Stimulated activated effector memory CD8-positive, alpha-beta T cell treated with anti-CD3 and anti-CD28 coated beads, Interleukin-12 subunit alpha, Interleukin-12 subunit beta, amount 100 ng/mL, for 72 hours (primary cell): ENCODE results near the gene GAS5.

Experiments used
- ATAC-seq: fragments of 150-1000 bp; cut with Tn5 transposase; 2 replicates; pipeline ENCODE4 v1.10.0; 2021
- DNase-seq, 2 donors: peaks; one replicate each; pipeline ENCODE4 v3.0.0; 2021 to 2022; ENCODE audit warnings: low spot score in 2 of 2
- H3K27ac Mint-ChIP-seq: one replicate; pipeline ENCODE4 v1.8.0; 2022; ENCODE audit warnings: mild to moderate bottlenecking, mixed read lengths
- H3K36me3 Mint-ChIP-seq: one replicate; pipeline ENCODE4 v1.8.0; 2022; ENCODE audit warnings: mild to moderate bottlenecking, mixed read lengths
- H3K4me1 Mint-ChIP-seq: one replicate; pipeline ENCODE4 v1.8.0; 2022; ENCODE audit warnings: mixed read lengths
- H3K4me3 Mint-ChIP-seq: one replicate; pipeline ENCODE4 v1.8.0; 2022; ENCODE audit warnings: mild to moderate bottlenecking, mixed read lengths
- H3K9me3 Mint-ChIP-seq: one replicate; pipeline ENCODE4 v1.8.0; 2022; ENCODE audit warnings: mixed read lengths

The GAS5 gene

GRCh38 chr1:173867753-173868265 is at the start of gene GAS5:
TSS of gene GAS5 (minus strand) at chr1:173867989.
- peak; percentile 82 for ATAC-seq
- H3K9me3 Mint-ChIP-seq: no peaks in the 10 kb centered on the region
- H3K4me3 Mint-ChIP-seq: peak within 1 kb of the TSS; percentile 94
- H3K36me3 Mint-ChIP-seq: peaks cover 77% of the 10 kb centered on the region
- peak; percentile 81 to 99 for DNase-seq
- H3K27ac Mint-ChIP-seq: peak within 1 kb of the TSS; percentile 99
- H3K4me1 Mint-ChIP-seq: peaks cover 67% of the 10 kb centered on the region

GRCh38 chr1:173917149-173917548 is 49.4 kb upstream of the GAS5 start, which contains the start of gene SERPINC1:
TSS of gene SERPINC1 (minus strand) at chr1:173917327. CDS start at chr1:173917259, 68 bp downstream.
- DNase-seq (no peak), ATAC-seq (no peak)
- Mint-ChIP-seq H3K4me3 (no peak within 1 kb of the TSS), H3K9me3 (no peaks in the 10 kb centered on the region), H3K4me1 (no peaks in the 10 kb centered on the region), H3K27ac (peak within 1 kb of the TSS; percentile 55), H3K36me3 (no peaks in the 10 kb centered on the region)

- Mint-ChIP-seq H3K4me3 (no peak overlapping the region), H3K9me3 (no peaks in the 10 kb centered on the region), H3K27ac (no peak overlapping the region), H3K36me3 (no peaks in the 10 kb centered on the region), H3K4me1 (no peaks in the 10 kb centered on the region)
- DNase-seq: no peak
- ATAC-seq: no peak
These were observed 48.9 kb upstream of the GAS5 start for GRCh38 chr1:173916667-173917066.

- ATAC-seq (no peak), DNase-seq (no peak)
- no peaks in the 10 kb centered on the region for H3K36me3 Mint-ChIP-seq
- peak overlapping the region; percentile 55 for H3K27ac Mint-ChIP-seq
- H3K9me3 Mint-ChIP-seq: no peaks in the 10 kb centered on the region
- H3K4me3 Mint-ChIP-seq: no peak overlapping the region
- H3K4me1 Mint-ChIP-seq: no peaks in the 10 kb centered on the region
These were observed 47.8 kb upstream of the GAS5 start for GRCh38 chr1:173915596-173915995.

- no peak overlapping the region for H3K27ac Mint-ChIP-seq
- H3K4me1 Mint-ChIP-seq: no peaks in the 10 kb centered on the region
- ATAC-seq: peak; percentile 57
- no peaks in the 10 kb centered on the region for H3K36me3 Mint-ChIP-seq
- DNase-seq: peak in 1 of 2 donors; percentile 54
- no peaks in the 10 kb centered on the region for H3K9me3 Mint-ChIP-seq
- no peak overlapping the region for H3K4me3 Mint-ChIP-seq
These were observed 46.6 kb upstream of the GAS5 start for GRCh38 chr1:173914366-173914871.

- no peaks in the 10 kb centered on the region for H3K9me3 Mint-ChIP-seq
- ATAC-seq (no peak), DNase-seq (no peak)
- no peak overlapping the region for H3K4me3 Mint-ChIP-seq
- H3K4me1 Mint-ChIP-seq: no peaks in the 10 kb centered on the region
- no peaks in the 10 kb centered on the region for H3K36me3 Mint-ChIP-seq
- no peak overlapping the region for H3K27ac Mint-ChIP-seq
These were observed 45.3 kb upstream of the GAS5 start for GRCh38 chr1:173913111-173913510.

- no peaks in the 10 kb centered on the region for H3K4me1 Mint-ChIP-seq
- H3K9me3 Mint-ChIP-seq: no peaks in the 10 kb centered on the region
- ATAC-seq (no peak), DNase-seq (no peak)
- H3K36me3 Mint-ChIP-seq: no peaks in the 10 kb centered on the region
- no peak overlapping the region for H3K27ac Mint-ChIP-seq
- H3K4me3 Mint-ChIP-seq: no peak overlapping the region
These were observed 36.2 kb upstream of the GAS5 start for GRCh38 chr1:173903827-173904531.

- no peak for ATAC-seq
- Mint-ChIP-seq H3K27ac (no peak overlapping the region), H3K9me3 (no peaks in the 10 kb centered on the region), H3K36me3 (no peaks in the 10 kb centered on the region), H3K4me3 (no peak overlapping the region), H3K4me1 (no peaks in the 10 kb centered on the region)
- DNase-seq: no peak
These were observed 33.2 kb upstream of the GAS5 start for GRCh38 chr1:173900992-173901391.

GRCh38 chr1:173900427-173900826 is 32.6 kb upstream of the GAS5 start:
- DNase-seq (no peak), ATAC-seq (no peak)
- no peaks in the 10 kb centered on the region for H3K9me3 Mint-ChIP-seq
- no peaks in the 10 kb centered on the region for H3K36me3 Mint-ChIP-seq
- no peak overlapping the region for H3K4me3 Mint-ChIP-seq
- no peaks in the 10 kb centered on the region for H3K4me1 Mint-ChIP-seq
- H3K27ac Mint-ChIP-seq: no peak overlapping the region

- peaks cover 7% of the 10 kb centered on the region for H3K36me3 Mint-ChIP-seq
- H3K4me3 Mint-ChIP-seq: no peak overlapping the region
- no peak overlapping the region for H3K27ac Mint-ChIP-seq
- H3K4me1 Mint-ChIP-seq: no peaks in the 10 kb centered on the region
- DNase-seq (no peak), ATAC-seq (no peak)
- no peaks in the 10 kb centered on the region for H3K9me3 Mint-ChIP-seq
These were observed 26.4 kb upstream of the GAS5 start for GRCh38 chr1:173894189-173894588.

- no peak overlapping the region for H3K4me3 Mint-ChIP-seq
- ATAC-seq (no peak), DNase-seq (no peak)
- H3K36me3 Mint-ChIP-seq: peaks cover 7% of the 10 kb centered on the region
- no peak overlapping the region for H3K27ac Mint-ChIP-seq
- no peaks in the 10 kb centered on the region for H3K4me1 Mint-ChIP-seq
- no peaks in the 10 kb centered on the region for H3K9me3 Mint-ChIP-seq
These were observed 25.8 kb upstream of the GAS5 start for GRCh38 chr1:173893611-173894010.

GRCh38 chr1:173889885-173890284 is 22.1 kb upstream of the GAS5 start:
- H3K4me3 Mint-ChIP-seq: no peak overlapping the region
- no peak for ATAC-seq
- no peak for DNase-seq
- no peaks in the 10 kb centered on the region for H3K9me3 Mint-ChIP-seq
- no peak overlapping the region for H3K27ac Mint-ChIP-seq
- H3K4me1 Mint-ChIP-seq: peaks cover 15% of the 10 kb centered on the region
- peaks cover 19% of the 10 kb centered on the region for H3K36me3 Mint-ChIP-seq

- ATAC-seq (no peak), DNase-seq (no peak)
- H3K9me3 Mint-ChIP-seq: no peaks in the 10 kb centered on the region
- H3K4me1 Mint-ChIP-seq: peaks cover 15% of the 10 kb centered on the region
- peaks cover 19% of the 10 kb centered on the region for H3K36me3 Mint-ChIP-seq
- H3K4me3 Mint-ChIP-seq: no peak overlapping the region
- H3K27ac Mint-ChIP-seq: no peak overlapping the region
These were observed 21.0 kb upstream of the GAS5 start for GRCh38 chr1:173888749-173889148.

GRCh38 chr1:173887627-173888026 is 19.8 kb upstream of the GAS5 start:
- no peak overlapping the region for H3K4me3 Mint-ChIP-seq
- peaks cover 19% of the 10 kb centered on the region for H3K36me3 Mint-ChIP-seq
- no peaks in the 10 kb centered on the region for H3K9me3 Mint-ChIP-seq
- DNase-seq (no peak), ATAC-seq (peak; percentile 44)
- H3K4me1 Mint-ChIP-seq: peaks cover 15% of the 10 kb centered on the region
- H3K27ac Mint-ChIP-seq: no peak overlapping the region

- no peak overlapping the region for H3K4me3 Mint-ChIP-seq
- H3K4me1 Mint-ChIP-seq: peaks cover 15% of the 10 kb centered on the region
- peak overlapping the region; percentile 79 for H3K27ac Mint-ChIP-seq
- peaks cover 19% of the 10 kb centered on the region for H3K36me3 Mint-ChIP-seq
- no peak for DNase-seq
- no peak for ATAC-seq
- H3K9me3 Mint-ChIP-seq: no peaks in the 10 kb centered on the region
These were observed 19.2 kb upstream of the GAS5 start for GRCh38 chr1:173886746-173887611.
